ENCODE data around the gene EFNA2. TPM values are rescaled to one million over a fixed set of nuclear protein-coding genes. Genes with fewer than 3 reads are reported as not detected.

EFNA2 gene
- polyA plus RNA-seq, 1 of the 3 experiments (the other 2 are of a cell fraction) = 1.1 TPM

GRCh38 chr19:1302533-1303239 lies 17.0 kb downstream of the EFNA2 start:
- Histone ChIP-seq H3K4me2 (no peak overlapping the region), H3K27ac (ENCODE audit: low read depth in 2 of 2, low read length in 1 of 2) (no peak overlapping the region), H2AFZ (ENCODE audit: low read depth) (no peak overlapping the region), H3K9me3 (no peaks in the 10 kb centered on the region), H3K36me3 (replicated peaks in 1 of 2; ENCODE audit: control insufficient read depth in 1 of 2, insufficient read depth in 2 of 2, low read length in 1 of 2) (no peaks in the 10 kb centered on the region), H3K4me1 (ENCODE audit: control insufficient read depth in 1 of 2, insufficient read depth in 2 of 2, low read depth in 1 of 2, low read length in 1 of 2) (no peaks in the 10 kb centered on the region), H3K79me2 (ENCODE audit: insufficient read depth) (no peaks in the 10 kb centered on the region), H3K9me2 (no peaks in the 10 kb centered on the region), H4K20me1 (ENCODE audit: insufficient read depth) (no peaks in the 10 kb centered on the region), H3K4me3 (ENCODE audit: low read depth in 2 of 2, low read length in 1 of 2) (no peak overlapping the region), H3K27me3 (ENCODE audit: insufficient read depth) (no peaks in the 10 kb centered on the region), H3F3A (replicated peaks; ENCODE audit: insufficient read depth) (no peaks in the 10 kb centered on the region), H3K9ac (no peak overlapping the region)
- DNase-seq = no peak
- 76% methylated on average over 21 of the region's 36 CpGs for WGBS (ENCODE audit: low lambda C conversion rate)
- TF ChIP-seq GABPA (IDR thresholded peaks at IDR 0.05; ENCODE audit: low read depth) (no peak), ELF1 (IDR thresholded peaks at IDR 0.05) (no peak), GATA2 (CRISPR knock-in tag; IDR thresholded peaks at IDR 0.05) (no peak), ZBTB33 (IDR thresholded peaks at IDR 0.05; ENCODE audit: borderline replicate concordance, low read depth) (no peak), NFIC (IDR thresholded peaks at IDR 0.05; ENCODE audit: borderline replicate concordance) (no peak), RCOR1 (IDR thresholded peaks at IDR 0.05; ENCODE audit: low read length) (no peak), NRF1 (IDR thresholded peaks at IDR 0.05; ENCODE audit: low read depth, low read length) (no peak), SMC3 (IDR thresholded peaks at IDR 0.05; ENCODE audit: low read depth, low read length) (no peak), MAX (IDR thresholded peaks at IDR 0.05; ENCODE audit: low read depth) (no peak), YY1 (IDR thresholded peaks at IDR 0.05; ENCODE audit: low read depth) (no peak), FOXJ3 (CRISPR knock-in tag; IDR thresholded peaks at IDR 0.05) (no peak), TCF12 (IDR thresholded peaks at IDR 0.05) (no peak), IRF3 (IDR thresholded peaks at IDR 0.05; ENCODE audit: low read depth, low read length) (no peak)
- POLR2A ChIA-PET = no interaction called here
- CTCF ChIA-PET = interaction anchor here (1.4 to 3.9 kb wide), 3 partner anchors 12 to 70 kb away, joined by 3 to 27 read pairs (median 4); no protein-coding TSS in a partner anchor

- H3K27ac ChIP-seq (ENCODE audit: low read depth in 2 of 2, low read length in 1 of 2) = no peak overlapping the region
- WGBS (ENCODE audit: low lambda C conversion rate) = 89% methylated on average over 21 of the region's 28 CpGs
- H3F3A ChIP-seq (replicated peaks; ENCODE audit: insufficient read depth) = no peaks in the 10 kb centered on the region
- no peaks in the 10 kb centered on the region for H3K9me3 ChIP-seq
- H4K20me1 ChIP-seq (ENCODE audit: insufficient read depth) = no peaks in the 10 kb centered on the region
- H2AFZ ChIP-seq (ENCODE audit: low read depth) = no peak overlapping the region
- ChIA-PET CTCF (interaction anchor here (0.9 to 3.9 kb wide), 3 partner anchors 11 to 56 kb away, joined by 4 to 27 read pairs (median 4); no protein-coding TSS in a partner anchor), POLR2A (no interaction called here)
- H3K36me3 ChIP-seq (replicated peaks in 1 of 2; ENCODE audit: control insufficient read depth in 1 of 2, insufficient read depth in 2 of 2, low read length in 1 of 2) = no peaks in the 10 kb centered on the region
- H3K4me1 ChIP-seq (ENCODE audit: control insufficient read depth in 1 of 2, insufficient read depth in 2 of 2, low read depth in 1 of 2, low read length in 1 of 2) = no peaks in the 10 kb centered on the region
- no peak overlapping the region for H3K4me2 ChIP-seq
- no peak overlapping the region for H3K4me3 ChIP-seq (ENCODE audit: low read depth in 2 of 2, low read length in 1 of 2)
- DNase-seq = no peak
- no peaks in the 10 kb centered on the region for H3K27me3 ChIP-seq (ENCODE audit: insufficient read depth)
- H3K79me2 ChIP-seq (ENCODE audit: insufficient read depth) = no peaks in the 10 kb centered on the region
- no peak overlapping the region for H3K9ac ChIP-seq
- H3K9me2 ChIP-seq = no peaks in the 10 kb centered on the region
- TF ChIP-seq USF1 (IDR thresholded peaks at IDR 0.05; ENCODE audit: borderline replicate concordance, low read depth) (no peak), POLR2AphosphoS5 (IDR thresholded peaks at IDR 0.05; ENCODE audit: low read depth, low read length) (no peak), GATA2 (CRISPR knock-in tag; IDR thresholded peaks at IDR 0.05) (no peak), YY1 (IDR thresholded peaks at IDR 0.05; ENCODE audit: low read depth) (no peak), ZBTB33 (IDR thresholded peaks at IDR 0.05; ENCODE audit: borderline replicate concordance, low read depth) (no peak), RXRA (IDR thresholded peaks at IDR 0.05; ENCODE audit: borderline replicate concordance, low read depth) (no peak), TEAD4 (IDR thresholded peaks at IDR 0.05; ENCODE audit: borderline replicate concordance, insufficient read depth) (no peak), JUND (IDR thresholded peaks at IDR 0.05) (no peak)
Measured at GRCh38 chr19:1304197-1304924, 18.7 kb downstream of the EFNA2 start.

Measured in SK-N-SH (cell line).